ENCODE results near the gene C10orf95.

C10orf95 gene

GRCh38 chr10:102413806-102414561, 37.4 kb downstream of the C10orf95 start:
- no peak for FAIRE-seq

GRCh38 chr10:102413053-102413705, 38.2 kb downstream of the C10orf95 start:
- FAIRE-seq, result no peak

GRCh38 chr10:102412293-102412692, 39.0 kb downstream of the C10orf95 start:
- no peak for FAIRE-seq

- no peak for FAIRE-seq
Observed at GRCh38 chr10:102411341-102412255, 39.7 kb downstream of the C10orf95 start.

- FAIRE-seq, result no peak
Observed at GRCh38 chr10:102410429-102411073, 40.8 kb downstream of the C10orf95 start.

GRCh38 chr10:102409604-102410428, 41.5 kb downstream of the C10orf95 start:
- FAIRE-seq, result no peak

GRCh38 chr10:102408728-102409603, 42.4 kb downstream of the C10orf95 start:
- FAIRE-seq, result no peak

GRCh38 chr10:102408131-102408727, 43.1 kb downstream of the C10orf95 start:
- FAIRE-seq, result no peak

- FAIRE-seq, result no peak
Observed at GRCh38 chr10:102407425-102408130, 43.8 kb downstream of the C10orf95 start.

GRCh38 chr10:102406815-102407214, 44.5 kb downstream of the C10orf95 start:
- FAIRE-seq, result no peak

GRCh38 chr10:102405632-102406031, 45.7 kb downstream of the C10orf95 start:
- no peak for FAIRE-seq

- no peak for FAIRE-seq
Observed at GRCh38 chr10:102405108-102405571, 46.2 kb downstream of the C10orf95 start.

- no peak for FAIRE-seq
Observed at GRCh38 chr10:102404361-102405107, 46.8 kb downstream of the C10orf95 start.

- FAIRE-seq, result no peak
Observed at GRCh38 chr10:102403115-102403514, 48.2 kb downstream of the C10orf95 start.

GRCh38 chr10:102402512-102402896, 48.8 kb downstream of the C10orf95 start:
- no peak for FAIRE-seq

GRCh38 chr10:102401735-102402511, 49.4 kb downstream of the C10orf95 start:
- FAIRE-seq, result no peak

- no peak for FAIRE-seq
Observed at GRCh38 chr10:102401342-102401654, 50.0 kb downstream of the C10orf95 start.
